SIG-M5 (cell line): Measurements from ENCODE around the gene ADAMTSL4.
"Not testable (repeated sequence)": the region's sequence is repeated elsewhere in the genome, so short reads cannot be mapped to it uniquely, and the experiment has no call there.

Experiments
- DNase-seq: peaks from one replicate; lab custom pipeline; 2025; lab: John Stamatoyannopoulos, UW

The ADAMTSL4 gene

GRCh38 chr1:150555971-150556865, 7.0 kb downstream of the ADAMTSL4 start:
- DNase-seq, result no peak

DNA sequence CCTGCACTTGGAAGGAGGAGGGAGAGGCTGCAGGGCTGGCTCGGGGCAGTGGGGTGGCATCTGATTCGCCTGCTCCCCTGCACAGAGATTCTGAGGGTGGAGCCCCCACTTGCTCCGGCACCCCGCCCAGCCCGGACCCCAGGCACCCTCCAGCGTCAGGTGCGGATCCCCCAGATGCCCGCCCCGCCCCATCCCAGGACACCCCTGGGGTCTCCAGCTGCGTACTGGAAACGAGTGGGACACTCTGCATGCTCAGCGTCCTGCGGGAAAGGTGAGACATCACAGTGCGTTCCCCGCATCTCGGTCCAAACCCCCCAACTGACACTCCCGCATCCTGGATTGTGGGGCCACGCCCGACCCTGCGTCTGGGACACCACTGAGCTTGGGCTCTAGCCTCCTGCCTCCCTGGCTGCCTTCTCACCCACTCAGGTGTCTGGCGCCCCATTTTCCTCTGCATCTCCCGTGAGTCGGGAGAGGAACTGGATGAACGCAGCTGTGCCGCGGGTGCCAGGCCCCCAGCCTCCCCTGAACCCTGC, 7.9 kb downstream of the ADAMTSL4 start:
- DNase-seq, result no peak

DNA sequence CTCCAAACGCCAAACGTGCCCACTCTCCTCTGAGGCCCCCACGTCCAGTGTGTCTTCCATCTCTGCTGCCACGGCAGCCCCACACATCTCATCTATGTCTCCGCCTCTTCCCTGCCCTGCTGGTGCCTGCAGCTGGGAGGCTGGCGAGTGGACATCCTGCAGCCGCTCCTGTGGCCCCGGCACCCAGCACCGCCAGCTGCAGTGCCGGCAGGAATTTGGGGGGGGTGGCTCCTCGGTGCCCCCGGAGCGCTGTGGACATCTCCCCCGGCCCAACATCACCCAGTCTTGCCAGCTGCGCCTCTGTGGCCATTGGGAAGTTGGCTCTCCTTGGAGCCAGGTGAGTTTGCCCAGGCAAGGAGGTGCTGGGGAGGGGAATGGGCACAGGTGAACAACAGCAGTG, 8.6 kb downstream of the ADAMTSL4 start:
- no peak for DNase-seq

DNA sequence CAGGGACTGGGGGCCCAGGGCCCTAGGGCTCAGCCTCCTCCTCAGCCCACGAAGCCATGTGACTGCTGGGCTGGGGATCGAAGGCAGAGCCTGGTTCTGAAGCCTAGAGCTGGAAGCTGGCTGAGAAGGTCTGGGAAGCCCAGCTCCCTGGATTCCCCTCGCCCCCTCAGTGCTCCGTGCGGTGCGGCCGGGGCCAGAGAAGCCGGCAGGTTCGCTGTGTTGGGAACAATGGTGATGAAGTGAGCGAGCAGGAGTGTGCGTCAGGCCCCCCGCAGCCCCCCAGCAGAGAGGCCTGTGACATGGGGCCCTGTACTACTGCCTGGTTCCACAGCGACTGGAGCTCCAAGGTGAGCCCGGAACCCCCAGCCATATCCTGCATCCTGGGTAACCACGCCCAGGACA, 9.1 kb downstream of the ADAMTSL4 start:
- DNase-seq, result no peak

DNA sequence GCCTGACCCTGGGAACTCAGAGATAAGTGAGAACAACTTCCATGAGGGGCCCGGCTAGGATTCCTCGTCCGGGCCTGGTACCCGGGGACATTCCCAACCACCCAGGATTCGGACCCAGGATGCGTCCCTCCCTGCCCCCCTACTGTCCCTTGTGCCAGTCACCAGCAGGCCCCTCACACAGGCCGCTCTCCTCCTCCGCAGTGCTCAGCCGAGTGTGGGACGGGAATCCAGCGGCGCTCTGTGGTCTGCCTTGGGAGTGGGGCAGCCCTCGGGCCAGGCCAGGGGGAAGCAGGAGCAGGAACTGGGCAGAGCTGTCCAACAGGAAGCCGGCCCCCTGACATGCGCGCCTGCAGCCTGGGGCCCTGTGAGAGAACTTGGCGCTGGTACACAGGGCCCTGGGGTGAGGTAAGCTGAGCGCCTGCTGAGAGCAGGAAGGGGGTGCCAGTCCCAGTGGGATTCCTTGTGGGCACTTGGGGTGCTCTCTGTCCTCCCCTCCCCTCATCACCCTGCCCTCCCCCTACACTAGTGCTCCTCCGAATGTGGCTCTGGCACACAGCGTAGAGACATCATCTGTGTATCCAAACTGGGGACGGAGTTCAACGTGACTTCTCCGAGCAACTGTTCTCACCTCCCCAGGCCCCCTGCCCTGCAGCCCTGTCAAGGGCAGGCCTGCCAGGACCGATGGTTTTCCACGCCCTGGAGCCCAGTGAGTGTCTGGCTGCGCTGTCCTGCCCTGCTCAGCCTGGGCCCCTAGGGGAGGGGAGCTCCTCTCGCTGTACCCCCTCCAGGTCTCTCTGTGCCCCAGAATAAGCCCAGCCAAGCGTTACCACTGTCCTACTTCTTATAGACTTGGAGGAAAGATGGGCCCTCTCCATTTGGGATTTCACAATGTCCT, 9.8 kb downstream of the ADAMTSL4 start:
- DNase-seq, result no peak

DNA sequence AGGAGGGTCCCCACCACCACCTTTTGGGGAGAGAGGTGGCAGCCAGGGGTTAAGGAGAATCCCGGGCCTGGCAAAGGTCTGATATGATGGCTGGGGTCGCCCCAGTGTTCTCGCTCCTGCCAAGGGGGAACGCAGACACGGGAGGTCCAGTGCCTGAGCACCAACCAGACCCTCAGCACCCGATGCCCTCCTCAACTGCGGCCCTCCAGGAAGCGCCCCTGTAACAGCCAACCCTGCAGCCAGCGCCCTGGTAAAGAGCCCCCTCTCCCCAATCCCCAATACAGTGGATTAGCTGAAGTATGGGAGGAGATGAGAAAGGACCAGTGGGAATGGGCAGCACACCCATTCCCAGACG, 10.4 kb downstream of the ADAMTSL4 start:
- DNase-seq, result no peak

GRCh38 chr1:150560011-150560438, 10.8 kb downstream of the ADAMTSL4 start:
- no peak for DNase-seq

- no peak for DNase-seq
Measured at GRCh38 chr1:150560576-150561253, 11.5 kb downstream of the ADAMTSL4 start.

DNA sequence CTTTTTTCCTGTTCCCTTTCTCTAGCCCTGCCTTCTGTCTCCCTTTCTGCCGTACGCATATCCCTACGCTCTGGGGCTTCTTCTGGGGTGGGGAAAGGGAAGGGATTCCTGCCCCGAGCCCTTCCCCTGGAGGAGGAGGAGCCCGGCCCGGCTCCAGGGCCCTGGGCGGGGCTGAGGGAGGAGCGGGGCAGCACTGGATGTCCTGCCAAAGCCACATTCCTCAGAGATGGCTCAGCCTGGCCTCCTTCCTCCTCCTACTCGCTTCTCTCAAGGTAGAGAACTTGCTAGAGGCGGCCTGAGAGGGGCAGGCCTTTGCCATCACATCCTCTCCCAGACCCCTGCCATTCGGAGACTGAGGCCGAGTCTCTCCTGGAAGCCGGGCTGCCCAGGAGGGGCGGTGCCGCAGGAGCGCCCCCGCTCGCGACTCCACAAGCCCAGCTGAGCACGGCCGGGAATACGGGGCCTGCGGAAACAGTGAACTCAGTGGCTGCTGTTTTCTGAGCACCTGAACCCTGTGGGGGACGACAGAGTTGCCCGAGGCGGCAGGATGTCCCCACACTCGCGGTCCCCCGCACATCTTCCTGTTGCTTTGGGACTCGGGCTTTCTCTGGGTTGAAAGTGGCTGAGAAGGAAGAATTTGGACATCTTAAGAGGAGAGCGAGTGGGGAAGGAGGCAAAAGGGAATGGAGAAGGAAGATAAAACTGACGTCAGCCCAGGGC, 12.2 kb downstream of the ADAMTSL4 start:
- no peak for DNase-seq

- DNase-seq, result no peak
Measured at GRCh38 chr1:150561974-150562445, 12.8 kb downstream of the ADAMTSL4 start.

DNA sequence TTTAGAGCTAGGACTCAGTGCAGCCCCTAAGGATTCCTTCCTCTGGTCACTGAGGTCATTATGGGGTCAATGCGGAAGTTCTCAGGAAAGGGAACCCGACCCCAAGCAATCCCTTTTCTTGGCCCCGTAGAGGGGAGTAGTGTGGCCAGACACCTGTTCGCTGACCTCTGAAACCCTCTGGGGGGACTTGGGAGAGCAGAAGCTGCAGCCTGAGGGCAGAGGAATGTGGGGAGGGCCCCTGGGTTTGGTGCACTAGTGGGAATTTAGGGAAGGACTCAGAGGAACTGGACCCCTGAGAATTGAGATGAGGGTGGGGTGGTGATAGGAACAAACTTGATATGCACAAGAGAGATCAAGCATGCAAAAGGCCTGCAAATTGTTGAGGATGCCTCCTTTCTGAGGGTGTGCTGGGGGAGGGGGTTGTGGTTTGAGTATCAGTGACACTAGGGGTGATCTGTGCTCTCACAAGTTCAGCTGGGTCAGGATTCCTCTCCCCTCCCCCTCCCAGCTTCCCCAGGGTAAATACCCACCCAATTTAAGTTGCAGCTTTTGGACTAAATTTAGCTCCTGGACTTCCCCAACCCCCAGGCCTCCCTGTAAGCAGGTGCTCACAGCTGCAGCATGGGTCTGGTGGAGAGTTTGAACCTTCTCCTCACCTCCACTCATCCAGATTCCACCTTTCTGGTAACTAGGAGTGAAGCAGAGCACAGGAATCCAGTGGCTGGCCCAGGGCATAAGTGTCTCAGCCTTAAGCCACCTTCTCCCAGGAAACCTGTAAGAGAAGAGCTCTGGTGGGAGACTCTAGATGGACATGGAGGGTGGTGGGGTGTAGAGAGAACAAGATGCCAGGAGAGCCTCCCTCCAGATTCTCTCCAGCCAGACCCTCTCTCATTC, 13.5 kb downstream of the ADAMTSL4 start:
- DNase-seq, result no peak

GRCh38 chr1:150563340-150564038, 14.3 kb downstream of the ADAMTSL4 start:
- no peak for DNase-seq

- DNase-seq, result no peak
Measured at GRCh38 chr1:150564051-150564991, 15.1 kb downstream of the ADAMTSL4 start.

DNA sequence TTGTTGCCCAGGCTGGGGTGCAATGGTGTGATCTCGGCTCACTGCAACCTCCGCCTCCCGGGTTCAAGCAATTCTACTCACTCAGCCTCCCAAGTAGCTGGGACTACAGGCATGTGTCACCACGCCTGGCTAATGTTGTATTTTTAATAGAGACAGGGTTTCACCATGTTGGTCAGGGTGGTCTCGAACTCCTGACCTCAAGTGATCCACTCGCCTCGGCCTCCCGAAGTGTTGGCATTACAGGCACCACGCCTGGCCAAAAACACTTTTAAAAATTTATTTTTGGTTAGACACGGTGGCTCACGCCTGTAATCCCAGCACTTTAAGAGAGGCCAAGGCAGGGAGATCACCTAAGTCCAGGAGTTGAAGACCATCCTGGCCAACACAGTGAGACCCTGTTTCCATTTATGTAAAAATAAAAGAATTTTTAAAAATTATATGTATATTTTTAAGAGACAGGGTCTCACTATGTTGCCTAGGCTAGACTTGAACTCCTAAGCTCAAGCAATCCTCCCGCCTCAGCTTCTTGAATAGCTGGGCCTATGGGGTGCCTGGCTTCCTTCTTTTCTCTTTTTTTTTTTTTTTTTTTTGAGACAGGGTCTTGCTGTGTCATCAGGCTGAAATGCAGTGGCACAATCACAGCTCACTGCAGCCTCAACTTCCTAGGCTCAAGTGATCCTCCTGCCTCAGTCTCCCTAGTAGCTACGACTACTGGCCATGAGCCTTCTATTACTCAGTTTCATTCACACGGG, 16.2 kb downstream of the ADAMTSL4 start:
- not testable (repeated sequence) for DNase-seq

DNA sequence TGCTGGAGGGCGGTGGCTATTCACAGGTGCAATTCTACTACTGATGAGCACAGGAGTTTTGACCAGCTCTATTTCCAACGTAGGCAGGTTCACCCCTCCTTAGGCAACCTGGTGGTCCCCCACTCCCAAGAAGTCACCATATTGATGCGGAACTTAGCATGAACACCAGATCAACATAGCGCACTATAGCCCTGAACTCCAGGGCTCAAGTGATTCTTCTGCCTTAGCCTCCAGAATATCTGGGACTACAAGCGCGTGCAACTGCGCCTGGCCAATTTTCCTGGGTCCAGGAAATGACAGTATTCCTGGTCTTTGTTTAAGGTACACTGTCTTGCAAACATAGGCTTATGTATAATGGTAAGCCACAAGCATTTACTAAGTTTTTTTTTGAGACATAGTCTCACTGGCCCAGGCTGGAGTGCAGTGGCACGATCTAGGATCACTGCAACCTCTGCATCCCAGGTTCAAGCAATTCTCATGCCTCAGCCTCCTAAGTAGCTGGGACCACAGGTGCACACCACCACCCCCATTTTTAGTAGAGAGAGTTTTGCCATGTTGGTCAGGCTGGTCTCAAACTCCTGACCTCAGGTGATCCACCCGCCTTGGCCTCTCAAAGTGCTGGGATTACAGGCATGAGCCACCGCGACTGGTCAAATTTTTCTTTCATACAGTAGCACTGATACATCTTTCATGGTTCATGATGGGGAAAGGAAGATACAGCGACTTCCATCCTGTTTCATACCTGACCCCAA, 17.6 kb downstream of the ADAMTSL4 start:
- DNase-seq, result no peak

- DNase-seq, result no peak
Measured at GRCh38 chr1:150567341-150567716, 18.1 kb downstream of the ADAMTSL4 start.
